Measurements from ENCODE around the gene GPR31. TPM values are rescaled to one million over a fixed set of nuclear protein-coding genes. Genes with fewer than 3 reads are reported as not detected.

Gene GPR31
- total RNA-seq, 1 experiment from 2014 or later = not detected

DNA sequence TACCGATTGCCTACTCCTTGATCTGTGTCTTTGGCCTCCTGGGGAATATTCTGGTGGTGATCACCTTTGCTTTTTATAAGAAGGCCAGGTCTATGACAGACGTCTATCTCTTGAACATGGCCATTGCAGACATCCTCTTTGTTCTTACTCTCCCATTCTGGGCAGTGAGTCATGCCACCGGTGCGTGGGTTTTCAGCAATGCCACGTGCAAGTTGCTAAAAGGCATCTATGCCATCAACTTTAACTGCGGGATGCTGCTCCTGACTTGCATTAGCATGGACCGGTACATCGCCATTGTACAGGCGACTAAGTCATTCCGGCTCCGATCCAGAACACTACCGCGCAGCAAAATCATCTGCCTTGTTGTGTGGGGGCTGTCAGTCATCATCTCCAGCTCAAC lies 21.4 kb downstream of the GPR31 start:
- intact Hi-C loops (cut with micrococcal nuclease; ENCODE audit: unreplicated experiment) = no loop called here
- Mint-ChIP-seq H3K4me1 (ENCODE audit: low read depth, unreplicated experiment) (peaks cover 9% of the 10 kb centered on the region), H3K27me3 (ENCODE audit: insufficient read depth, unreplicated experiment) (no peaks in the 10 kb centered on the region), H3K9me3 (ENCODE audit: unreplicated experiment) (no peaks in the 10 kb centered on the region), H3K4me3 (ENCODE audit: unreplicated experiment) (no peak overlapping the region), H3K27ac (ENCODE audit: unreplicated experiment) (no peak overlapping the region), H3K36me3 (ENCODE audit: insufficient read depth, unreplicated experiment) (no peaks in the 10 kb centered on the region)
- BruUV-seq (replicated peaks) = no TSS peak
- no peaks in the 10 kb centered on the region for H3K36me3 ChIP-seq (ENCODE audit: control insufficient read depth, insufficient read depth, low read length)
- H3K4me3 ChIP-seq (ENCODE audit: low read depth, low read length) = no peak overlapping the region
- H3K27me3 ChIP-seq (replicated peaks; ENCODE audit: control insufficient read depth, insufficient read depth, low read length) = no peaks in the 10 kb centered on the region
- DNase-seq = no peak
- ChIA-PET POLR2A (no interaction called here), CTCF (no interaction called here)
- TF ChIP-seq, protein P1, sequence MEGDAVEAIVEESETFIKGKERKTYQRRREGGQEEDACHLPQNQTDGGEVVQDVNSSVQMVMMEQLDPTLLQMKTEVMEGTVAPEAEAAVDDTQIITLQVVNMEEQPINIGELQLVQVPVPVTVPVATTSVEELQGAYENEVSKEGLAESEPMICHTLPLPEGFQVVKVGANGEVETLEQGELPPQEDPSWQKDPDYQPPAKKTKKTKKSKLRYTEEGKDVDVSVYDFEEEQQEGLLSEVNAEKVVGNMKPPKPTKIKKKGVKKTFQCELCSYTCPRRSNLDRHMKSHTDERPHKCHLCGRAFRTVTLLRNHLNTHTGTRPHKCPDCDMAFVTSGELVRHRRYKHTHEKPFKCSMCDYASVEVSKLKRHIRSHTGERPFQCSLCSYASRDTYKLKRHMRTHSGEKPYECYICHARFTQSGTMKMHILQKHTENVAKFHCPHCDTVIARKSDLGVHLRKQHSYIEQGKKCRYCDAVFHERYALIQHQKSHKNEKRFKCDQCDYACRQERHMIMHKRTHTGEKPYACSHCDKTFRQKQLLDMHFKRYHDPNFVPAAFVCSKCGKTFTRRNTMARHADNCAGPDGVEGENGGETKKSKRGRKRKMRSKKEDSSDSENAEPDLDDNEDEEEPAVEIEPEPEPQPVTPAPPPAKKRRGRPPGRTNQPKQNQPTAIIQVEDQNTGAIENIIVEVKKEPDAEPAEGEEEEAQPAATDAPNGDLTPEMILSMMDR (IDR thresholded peaks at IDR 0.05; ENCODE audit: insufficient read depth in 1 of 2, low read depth in 1 of 2, low read length in 1 of 2, severe bottlenecking in 1 of 2, unreplicated experiment in 1 of 2) = no peak
- no peaks in the 10 kb centered on the region for H3K4me1 ChIP-seq
- no peaks in the 10 kb centered on the region for H3K9me3 ChIP-seq

DNA sequence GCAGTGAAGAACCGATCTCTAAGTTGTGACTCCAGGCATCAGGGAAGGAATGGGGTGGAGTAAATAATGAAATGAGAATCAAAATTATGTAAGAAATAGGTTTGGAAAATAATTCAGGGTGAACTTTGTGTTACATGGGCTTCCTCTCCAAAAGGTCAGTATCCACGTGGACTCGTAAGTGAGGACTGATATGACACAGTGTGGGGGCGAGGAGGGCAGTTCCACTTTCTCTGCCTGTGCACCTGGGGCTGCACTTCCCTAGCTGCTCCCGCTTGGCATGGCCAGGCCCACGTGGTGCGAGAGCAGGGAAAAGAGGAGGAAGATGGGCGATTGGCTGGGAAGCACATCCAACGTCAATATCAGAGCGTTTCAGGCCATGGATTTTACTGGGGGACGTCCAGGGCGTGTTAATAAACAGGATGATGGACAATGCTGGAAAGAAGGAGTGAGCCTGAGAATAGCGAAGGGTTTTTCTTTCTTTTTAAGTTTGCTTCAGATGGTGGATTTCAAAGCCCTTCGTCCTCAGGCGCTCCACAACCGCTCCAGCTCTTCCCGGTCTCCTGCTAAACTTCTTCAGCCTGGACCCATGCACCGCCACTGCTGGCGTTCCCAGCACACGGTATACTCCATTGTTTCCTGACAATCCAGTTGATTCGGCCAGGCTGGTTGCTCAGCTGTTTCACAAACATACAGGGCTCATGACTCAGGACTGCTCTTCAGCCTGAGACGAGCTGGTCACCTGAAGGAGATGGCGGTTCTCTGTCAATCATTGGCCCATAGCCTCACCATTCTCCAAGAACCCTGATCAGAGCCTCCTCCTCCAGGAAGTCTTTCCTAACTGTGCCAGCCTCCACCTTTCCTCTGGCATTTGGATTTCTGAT lies 23.1 kb downstream of the GPR31 start:
- Mint-ChIP-seq H3K27ac (ENCODE audit: unreplicated experiment) (no peak overlapping the region), H3K4me1 (ENCODE audit: low read depth, unreplicated experiment) (no peaks in the 10 kb centered on the region), H3K9me3 (ENCODE audit: unreplicated experiment) (no peaks in the 10 kb centered on the region), H3K27me3 (ENCODE audit: insufficient read depth, unreplicated experiment) (no peaks in the 10 kb centered on the region), H3K4me3 (ENCODE audit: unreplicated experiment) (no peak overlapping the region), H3K36me3 (ENCODE audit: insufficient read depth, unreplicated experiment) (no peaks in the 10 kb centered on the region)
- ChIA-PET POLR2A (no interaction called here), CTCF (no interaction called here)
- DNase-seq = no peak
- Histone ChIP-seq H3K4me1 (no peaks in the 10 kb centered on the region), H3K36me3 (ENCODE audit: control insufficient read depth, insufficient read depth, low read length) (no peaks in the 10 kb centered on the region), H3K9me3 (no peaks in the 10 kb centered on the region), H3K4me3 (ENCODE audit: low read depth, low read length) (no peak overlapping the region), H3K27me3 (replicated peaks; ENCODE audit: control insufficient read depth, insufficient read depth, low read length) (no peaks in the 10 kb centered on the region)
- no TSS peak for BruUV-seq (replicated peaks)
- TF ChIP-seq, protein P1 (IDR thresholded peaks at IDR 0.05; ENCODE audit: insufficient read depth in 1 of 2, low read depth in 1 of 2, low read length in 1 of 2, severe bottlenecking in 1 of 2, unreplicated experiment in 1 of 2) = no peak
- intact Hi-C loops (cut with micrococcal nuclease; ENCODE audit: unreplicated experiment) = no loop called here

DNA sequence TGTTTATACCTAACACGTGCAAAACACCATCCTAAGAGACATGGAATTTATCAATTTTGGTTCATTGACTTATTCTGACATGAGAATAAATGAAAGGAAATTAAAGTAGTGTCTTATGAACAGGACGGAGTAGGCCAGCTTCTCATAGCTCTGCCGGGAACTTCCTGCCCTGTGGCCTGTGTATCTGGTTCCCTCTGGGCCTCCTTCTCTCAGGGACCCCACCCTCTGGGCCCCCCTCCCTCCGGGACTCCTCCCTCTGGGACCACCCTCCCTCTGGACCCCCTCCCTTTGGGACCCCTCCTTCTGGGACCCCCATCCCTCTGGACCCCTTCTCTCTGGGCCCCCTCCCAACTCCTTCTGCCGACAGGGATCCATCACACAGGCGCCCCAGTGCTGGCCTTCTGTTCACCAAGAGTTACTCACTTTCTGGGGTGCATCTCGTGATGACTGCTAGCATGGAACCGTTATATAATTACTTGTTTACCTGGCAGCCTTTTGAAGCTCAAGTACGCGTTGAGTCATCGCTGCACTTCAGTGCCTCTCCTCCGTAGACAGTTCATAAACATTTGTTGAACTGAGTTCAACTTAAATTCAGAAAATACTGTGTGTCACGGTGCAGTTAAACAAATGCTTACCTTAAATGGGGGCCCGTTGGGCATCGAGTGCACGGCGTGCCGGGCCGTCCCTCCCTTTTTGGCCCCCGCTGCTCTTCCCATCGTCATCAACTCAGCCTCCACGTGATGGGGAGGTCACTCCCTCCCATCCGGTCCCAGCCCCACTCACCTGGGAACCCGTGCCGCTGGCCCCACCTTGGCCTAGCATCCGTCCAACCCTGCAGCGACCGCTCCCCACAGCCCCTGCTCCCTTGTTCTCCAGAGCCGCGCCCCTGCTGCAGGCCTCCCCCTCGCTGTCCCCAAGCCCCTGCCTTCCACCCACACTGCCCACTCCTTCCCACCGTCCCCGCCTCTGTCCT lies 26.8 kb downstream of the GPR31 start:
- Mint-ChIP-seq H3K27ac (ENCODE audit: unreplicated experiment) (no peak overlapping the region), H3K4me3 (ENCODE audit: unreplicated experiment) (no peak overlapping the region), H3K9me3 (ENCODE audit: unreplicated experiment) (no peaks in the 10 kb centered on the region), H3K36me3 (ENCODE audit: insufficient read depth, unreplicated experiment) (no peaks in the 10 kb centered on the region), H3K27me3 (ENCODE audit: insufficient read depth, unreplicated experiment) (no peaks in the 10 kb centered on the region), H3K4me1 (ENCODE audit: low read depth, unreplicated experiment) (no peaks in the 10 kb centered on the region)
- TF ChIP-seq, protein P1 (IDR thresholded peaks at IDR 0.05; ENCODE audit: insufficient read depth in 1 of 2, low read depth in 1 of 2, low read length in 1 of 2, severe bottlenecking in 1 of 2, unreplicated experiment in 1 of 2) = no peak
- DNase-seq = no peak
- BruUV-seq (replicated peaks) = no TSS peak
- CTCF ChIA-PET = no interaction called here
- H3K9me3 ChIP-seq = no peaks in the 10 kb centered on the region
- H3K27me3 ChIP-seq (replicated peaks; ENCODE audit: control insufficient read depth, insufficient read depth, low read length) = no peaks in the 10 kb centered on the region
- no peaks in the 10 kb centered on the region for H3K36me3 ChIP-seq (ENCODE audit: control insufficient read depth, insufficient read depth, low read length)
- POLR2A ChIA-PET = no interaction called here
- H3K4me1 ChIP-seq = no peaks in the 10 kb centered on the region
- no peak overlapping the region for H3K4me3 ChIP-seq (ENCODE audit: low read depth, low read length)
- intact Hi-C loops (cut with micrococcal nuclease; ENCODE audit: unreplicated experiment) = no loop called here
